Type B pancreatic cell (in vitro differentiated cells): ENCODE measurements around the gene FAM3B. TPM values are rescaled to one million over a fixed set of nuclear protein-coding genes. Genes with fewer than 3 reads are reported as not detected.

ENCODE experiments used
- DNase-seq: peaks from one replicate; pipeline ENCODE4 v3.0.0; 2021; ENCODE audit warnings: mixed read lengths; ENCODE audit not compliant: unreplicated experiment; ENCODE audit errors: extremely low spot score
- H3K27ac Mint-ChIP-seq: 2 replicates; pipeline ENCODE4 v1.8.0; 2021; ENCODE audit warnings: mild to moderate bottlenecking, mixed read lengths
- H3K27me3 Mint-ChIP-seq: 2 replicates; pipeline ENCODE4 v1.8.0; 2021; ENCODE audit warnings: mixed read lengths
- H3K36me3 Mint-ChIP-seq: 2 replicates; pipeline ENCODE4 v1.8.0; 2021; ENCODE audit warnings: mixed read lengths
- H3K4me1 Mint-ChIP-seq: one replicate; pipeline ENCODE4 v1.8.0; 2021; ENCODE audit warnings: mixed read lengths; ENCODE audit not compliant: unreplicated experiment
- H3K4me3 Mint-ChIP-seq: 2 replicates; pipeline ENCODE4 v1.8.0; 2021; ENCODE audit warnings: mild to moderate bottlenecking, mixed read lengths
- H3K9me3 Mint-ChIP-seq: 2 replicates; pipeline ENCODE4 v1.8.0; 2021; ENCODE audit warnings: mixed read lengths
- CTCF ChIP-seq: fragments of 200-600 bp; sonication (generic); conservative IDR thresholded peaks from 2 replicates; pipeline ENCODE4 v1.5.0; 2021; ENCODE audit warnings: antibody characterized with exemption, mild to moderate bottlenecking
- total RNA-seq: library from RNA; stranded (reverse); gene quantifications from 2 replicates; pipeline ENCODE4 v1.2.1, GENCODE V29; 2021; ENCODE audit warnings: low replicate concordance

The FAM3B gene
- total RNA-seq, 1 donor from 2014 or later = 10.3 TPM

GRCh38 chr21:41373763-41374162 is 57.2 kb downstream of the FAM3B start:
- no peak overlapping the region for H3K4me3 Mint-ChIP-seq
- H3K4me1 Mint-ChIP-seq = no peaks in the 10 kb centered on the region
- H3K27me3 Mint-ChIP-seq = peaks cover 18% of the 10 kb centered on the region
- H3K9me3 Mint-ChIP-seq = no peaks in the 10 kb centered on the region
- H3K36me3 Mint-ChIP-seq = peaks cover 4% of the 10 kb centered on the region
- no peak for TF ChIP-seq CTCF
- DNase-seq = no peak
- no peak overlapping the region for H3K27ac Mint-ChIP-seq

GRCh38 chr21:41374177-41374712 is 57.6 kb downstream of the FAM3B start:
- H3K36me3 Mint-ChIP-seq = peaks cover 4% of the 10 kb centered on the region
- H3K4me1 Mint-ChIP-seq = no peaks in the 10 kb centered on the region
- H3K27ac Mint-ChIP-seq = no peak overlapping the region
- no peak for DNase-seq
- TF ChIP-seq CTCF = no peak
- no peaks in the 10 kb centered on the region for H3K9me3 Mint-ChIP-seq
- H3K27me3 Mint-ChIP-seq = peaks cover 17% of the 10 kb centered on the region
- no peak overlapping the region for H3K4me3 Mint-ChIP-seq

- TF ChIP-seq CTCF = no peak
- no peak for DNase-seq
- H3K9me3 Mint-ChIP-seq = no peaks in the 10 kb centered on the region
- no peaks in the 10 kb centered on the region for H3K4me1 Mint-ChIP-seq
- H3K27ac Mint-ChIP-seq = no peak overlapping the region
- H3K36me3 Mint-ChIP-seq = peaks cover 4% of the 10 kb centered on the region
- no peak overlapping the region for H3K4me3 Mint-ChIP-seq
- peaks cover 14% of the 10 kb centered on the region for H3K27me3 Mint-ChIP-seq
Measured at GRCh38 chr21:41374867-41375533, 58.4 kb downstream of the FAM3B start.

- Mint-ChIP-seq H3K36me3 (peaks cover under 1% of the 10 kb centered on the region), H3K4me3 (no peak overlapping the region), H3K9me3 (no peaks in the 10 kb centered on the region), H3K27me3 (peaks cover 5% of the 10 kb centered on the region), H3K27ac (no peak overlapping the region), H3K4me1 (no peaks in the 10 kb centered on the region)
- no peak for DNase-seq
- no peak for TF ChIP-seq CTCF
Measured at GRCh38 chr21:41375875-41376274, 59.3 kb downstream of the FAM3B start.

- Mint-ChIP-seq H3K27me3 (peaks cover 3% of the 10 kb centered on the region), H3K4me3 (no peak overlapping the region), H3K27ac (no peak overlapping the region), H3K36me3 (no peaks in the 10 kb centered on the region), H3K9me3 (no peaks in the 10 kb centered on the region), H3K4me1 (no peaks in the 10 kb centered on the region)
- no peak for DNase-seq
- TF ChIP-seq CTCF = no peak
Measured at GRCh38 chr21:41377715-41378114, 61.1 kb downstream of the FAM3B start.
